Measurements from ENCODE around the gene RASSF5. TPM values are rescaled to one million over a fixed set of nuclear protein-coding genes. Genes with fewer than 3 reads are reported as not detected.

Gene RASSF5
- total and polyA plus RNA-seq, 10 of the 15 experiments (the other 5 are each of a cell fraction or from before 2014, with no cell fraction given) = 14.0 to 89.6 (median 68.9) TPM

DNA sequence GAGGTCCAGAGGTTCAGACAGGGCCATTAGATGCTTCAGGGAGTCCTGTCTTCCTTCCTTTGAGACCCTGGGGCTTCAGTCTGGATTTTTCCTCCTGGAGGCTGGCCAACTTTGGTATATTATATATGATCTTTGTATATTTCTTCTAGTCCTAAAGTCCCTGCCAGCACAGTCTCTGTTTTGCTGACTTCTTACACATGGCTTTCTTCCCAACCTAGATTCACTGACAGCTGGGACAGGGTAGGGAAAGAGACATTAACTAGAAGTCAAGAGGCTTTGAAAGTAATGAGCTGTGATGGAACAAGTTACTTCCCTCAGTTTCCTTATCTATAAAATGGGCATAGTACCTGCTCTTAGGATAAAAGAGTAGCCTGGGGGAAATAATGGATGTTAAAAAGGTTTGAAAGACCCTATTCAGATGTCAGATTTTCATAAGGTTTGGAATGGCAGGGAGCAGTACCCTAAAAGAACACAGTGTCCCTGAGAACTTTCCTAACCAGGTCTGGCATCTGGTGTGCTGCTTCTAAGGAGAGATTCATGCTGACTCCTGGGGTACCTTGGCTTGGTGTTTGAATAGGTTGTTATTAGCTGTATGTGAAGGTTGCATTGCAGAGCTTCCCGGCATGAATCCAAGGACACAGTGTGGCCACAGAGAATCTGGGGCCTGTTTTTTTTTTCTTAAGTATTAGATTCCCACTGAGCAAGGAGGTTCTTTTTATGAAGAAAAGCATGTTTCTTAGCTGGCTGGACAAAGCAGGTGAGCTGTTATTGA is 47.6 kb downstream of the RASSF5 start:
- in situ Hi-C loops (cut with MboI) (no loop called here), intact Hi-C loops (cut with micrococcal nuclease; ENCODE audit: unreplicated experiment) (loop anchor here (5.0 kb wide), 2 partner anchors 83 to 127 kb away; partner anchors contain the start of genes IKBKE and MAPKAPK2)
- Histone ChIP-seq H3K9me3 (replicated peaks; ENCODE audit: control insufficient read depth, insufficient read depth, low read length) (no peaks in the 10 kb centered on the region), H3K9ac (ENCODE audit: control insufficient read depth, insufficient read depth, low read length) (peak overlapping the region; percentile 98), H3K27me3 (replicated peaks in 1 of 2; ENCODE audit: control insufficient read depth in 2 of 2, insufficient read depth in 2 of 2, low read length in 1 of 2) (no peaks in the 10 kb centered on the region), H2AFZ (ENCODE audit: control insufficient read depth, low read depth, low read length) (peak overlapping the region; percentile 45; the same call in 1 of the 2 replicates), H4K20me1 (ENCODE audit: control insufficient read depth, insufficient read depth) (no peaks in the 10 kb centered on the region), H3K79me2 (ENCODE audit: control insufficient read depth, insufficient read depth, low read length) (peaks cover 42% of the 10 kb centered on the region), H3K4me2 (ENCODE audit: control insufficient read depth, insufficient read depth) (peak overlapping the region; percentile 84; the same call in 1 of the 2 replicates), H3K27ac (ENCODE audit: control insufficient read depth, insufficient read depth) (peak overlapping the region; percentile 98), H3K36me3 (ENCODE audit: control insufficient read depth in 2 of 2, insufficient read depth in 2 of 2, low read length in 1 of 2) (no peaks in the 10 kb centered on the region), H3K4me1 (ENCODE audit: control insufficient read depth, insufficient read depth, low read length) (peaks cover 25% of the 10 kb centered on the region), H3K4me3 (no peak overlapping the region)
- ChIA-PET CTCF (interaction anchor here (0.6 to 18.4 kb wide), 25 partner anchors 10 to 324 kb away, joined by 3 to 330 read pairs (median 6); partner anchors contain the start of genes EIF2D, IKBKE and RASSF5), RAD21 (ENCODE audit: unreplicated experiment) (interaction anchor here (0.7 to 9.0 kb wide), 20 partner anchors 8 to 180 kb away, joined by 3 to 95 read pairs (median 6); partner anchors contain the start of gene IKBKE), POLR2A (interaction anchor here (0.7 to 7.0 kb wide), 16 partner anchors 8 to 89 kb away, joined by 3 to 66 read pairs (median 8); partner anchors contain the start of genes IKBKE and RASSF5), SMC1A (ENCODE audit: uncharacterized antibody, unreplicated experiment) (interaction anchor here (0.7 to 21.1 kb wide), 15 partner anchors 9 to 180 kb away, joined by 3 to 476 read pairs (median 7); partner anchors contain the start of genes IKBKE and RASSF5)
- DNase-seq (ENCODE audit: low read depth, low spot score) (no peak), ATAC-seq (no peak), FAIRE-seq (no peak)
- TF ChIP-seq YBX1 (IDR thresholded peaks at IDR 0.05) (no peak), CHD4 (IDR thresholded peaks at IDR 0.05) (no peak)
- TF ChIP-seq, protein P1, sequence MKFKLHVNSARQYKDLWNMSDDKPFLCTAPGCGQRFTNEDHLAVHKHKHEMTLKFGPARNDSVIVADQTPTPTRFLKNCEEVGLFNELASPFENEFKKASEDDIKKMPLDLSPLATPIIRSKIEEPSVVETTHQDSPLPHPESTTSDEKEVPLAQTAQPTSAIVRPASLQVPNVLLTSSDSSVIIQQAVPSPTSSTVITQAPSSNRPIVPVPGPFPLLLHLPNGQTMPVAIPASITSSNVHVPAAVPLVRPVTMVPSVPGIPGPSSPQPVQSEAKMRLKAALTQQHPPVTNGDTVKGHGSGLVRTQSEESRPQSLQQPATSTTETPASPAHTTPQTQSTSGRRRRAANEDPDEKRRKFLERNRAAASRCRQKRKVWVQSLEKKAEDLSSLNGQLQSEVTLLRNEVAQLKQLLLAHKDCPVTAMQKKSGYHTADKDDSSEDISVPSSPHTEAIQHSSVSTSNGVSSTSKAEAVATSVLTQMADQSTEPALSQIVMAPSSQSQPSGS (IDR thresholded peaks at IDR 0.05; ENCODE audit: low read length) = no peak
- no TSS peak for BruUV-seq (replicated peaks)
- WGBS (ENCODE audit: insufficient coverage, insufficient replicate concordance, low lambda C conversion rate, missing lambda C conversion rate) = 95% methylated on average over 1 of the region's 1 CpG
